ENCODE data around the gene CDON.

The CDON gene

GRCh38 chr11:126059238-126059781 is 3.4 kb downstream of the CDON start:
- H3K4me3 ChIP-seq (replicated peaks; ENCODE audit: low read depth, low read length): no peak overlapping the region
- H3K27me3 ChIP-seq (replicated peaks; ENCODE audit: control insufficient read depth, insufficient read depth, low read length): no peaks in the 10 kb centered on the region; the same call in none of the 2 replicates
- no peaks in the 10 kb centered on the region for H3K36me3 ChIP-seq (ENCODE audit: control insufficient read depth, insufficient read depth, low read length)
- no peak for DNase-seq (ENCODE audit: extremely low read depth, insufficient read length)
- TF ChIP-seq, protein P1, sequence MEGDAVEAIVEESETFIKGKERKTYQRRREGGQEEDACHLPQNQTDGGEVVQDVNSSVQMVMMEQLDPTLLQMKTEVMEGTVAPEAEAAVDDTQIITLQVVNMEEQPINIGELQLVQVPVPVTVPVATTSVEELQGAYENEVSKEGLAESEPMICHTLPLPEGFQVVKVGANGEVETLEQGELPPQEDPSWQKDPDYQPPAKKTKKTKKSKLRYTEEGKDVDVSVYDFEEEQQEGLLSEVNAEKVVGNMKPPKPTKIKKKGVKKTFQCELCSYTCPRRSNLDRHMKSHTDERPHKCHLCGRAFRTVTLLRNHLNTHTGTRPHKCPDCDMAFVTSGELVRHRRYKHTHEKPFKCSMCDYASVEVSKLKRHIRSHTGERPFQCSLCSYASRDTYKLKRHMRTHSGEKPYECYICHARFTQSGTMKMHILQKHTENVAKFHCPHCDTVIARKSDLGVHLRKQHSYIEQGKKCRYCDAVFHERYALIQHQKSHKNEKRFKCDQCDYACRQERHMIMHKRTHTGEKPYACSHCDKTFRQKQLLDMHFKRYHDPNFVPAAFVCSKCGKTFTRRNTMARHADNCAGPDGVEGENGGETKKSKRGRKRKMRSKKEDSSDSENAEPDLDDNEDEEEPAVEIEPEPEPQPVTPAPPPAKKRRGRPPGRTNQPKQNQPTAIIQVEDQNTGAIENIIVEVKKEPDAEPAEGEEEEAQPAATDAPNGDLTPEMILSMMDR (IDR thresholded peaks at IDR 0.05; ENCODE audit: insufficient read depth, low read length, poor library complexity, severe bottlenecking): no peak

GRCh38 chr11:126058105-126058874 is 4.4 kb downstream of the CDON start:
- H3K4me3 ChIP-seq (replicated peaks; ENCODE audit: low read depth, low read length): no peak overlapping the region

DNA sequence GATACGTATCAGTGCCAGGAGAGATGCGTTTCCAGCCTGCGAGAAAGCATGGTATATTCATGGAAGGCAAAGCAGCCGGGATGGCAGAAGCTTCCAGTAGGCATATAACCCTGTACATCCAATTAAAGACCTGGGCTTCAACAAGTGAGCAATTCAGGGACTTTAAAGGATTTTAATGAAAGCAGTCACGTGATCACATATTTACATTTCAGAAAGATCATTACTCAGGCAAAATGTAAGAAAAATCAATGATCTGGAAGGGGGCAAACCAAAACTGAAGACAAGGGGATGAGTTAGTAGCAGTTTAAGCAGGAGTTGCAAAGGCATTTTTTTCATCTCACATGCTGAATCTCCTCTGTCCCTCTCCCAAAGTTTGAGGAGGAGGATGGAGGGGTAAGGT is 7.8 kb downstream of the CDON start:
- TF ChIP-seq, protein P1 (IDR thresholded peaks at IDR 0.05; ENCODE audit: insufficient read depth, low read length, poor library complexity, severe bottlenecking): no peak
- DNase-seq (ENCODE audit: extremely low read depth, insufficient read length): no peak
- no peaks in the 10 kb centered on the region for H3K27me3 ChIP-seq (replicated peaks; ENCODE audit: control insufficient read depth, insufficient read depth, low read length)
- no peak overlapping the region for H3K4me3 ChIP-seq (replicated peaks; ENCODE audit: low read depth, low read length)
- H3K36me3 ChIP-seq (ENCODE audit: control insufficient read depth, insufficient read depth, low read length): no peaks in the 10 kb centered on the region

More at GRCh38 chr11:126058105-126058874, 4.4 kb downstream of the CDON start:
- H3K27me3 ChIP-seq (replicated peaks; ENCODE audit: control insufficient read depth, insufficient read depth, low read length): no peaks in the 10 kb centered on the region; the same call in none of the 2 replicates
- H3K36me3 ChIP-seq (ENCODE audit: control insufficient read depth, insufficient read depth, low read length): no peaks in the 10 kb centered on the region
- TF ChIP-seq, protein P1 (IDR thresholded peaks at IDR 0.05; ENCODE audit: insufficient read depth, low read length, poor library complexity, severe bottlenecking): no peak
- no peak for DNase-seq (ENCODE audit: extremely low read depth, insufficient read length)

- no peak overlapping the region for H3K4me3 ChIP-seq (replicated peaks; ENCODE audit: low read depth, low read length)
- H3K36me3 ChIP-seq (ENCODE audit: control insufficient read depth, insufficient read depth, low read length): no peaks in the 10 kb centered on the region
- TF ChIP-seq, protein P1 (IDR thresholded peaks at IDR 0.05; ENCODE audit: insufficient read depth, low read length, poor library complexity, severe bottlenecking): no peak
- DNase-seq (ENCODE audit: extremely low read depth, insufficient read length): no peak
- H3K27me3 ChIP-seq (replicated peaks; ENCODE audit: control insufficient read depth, insufficient read depth, low read length): no peaks in the 10 kb centered on the region
Measured at GRCh38 chr11:126054408-126054807, 8.3 kb downstream of the CDON start.

DNA sequence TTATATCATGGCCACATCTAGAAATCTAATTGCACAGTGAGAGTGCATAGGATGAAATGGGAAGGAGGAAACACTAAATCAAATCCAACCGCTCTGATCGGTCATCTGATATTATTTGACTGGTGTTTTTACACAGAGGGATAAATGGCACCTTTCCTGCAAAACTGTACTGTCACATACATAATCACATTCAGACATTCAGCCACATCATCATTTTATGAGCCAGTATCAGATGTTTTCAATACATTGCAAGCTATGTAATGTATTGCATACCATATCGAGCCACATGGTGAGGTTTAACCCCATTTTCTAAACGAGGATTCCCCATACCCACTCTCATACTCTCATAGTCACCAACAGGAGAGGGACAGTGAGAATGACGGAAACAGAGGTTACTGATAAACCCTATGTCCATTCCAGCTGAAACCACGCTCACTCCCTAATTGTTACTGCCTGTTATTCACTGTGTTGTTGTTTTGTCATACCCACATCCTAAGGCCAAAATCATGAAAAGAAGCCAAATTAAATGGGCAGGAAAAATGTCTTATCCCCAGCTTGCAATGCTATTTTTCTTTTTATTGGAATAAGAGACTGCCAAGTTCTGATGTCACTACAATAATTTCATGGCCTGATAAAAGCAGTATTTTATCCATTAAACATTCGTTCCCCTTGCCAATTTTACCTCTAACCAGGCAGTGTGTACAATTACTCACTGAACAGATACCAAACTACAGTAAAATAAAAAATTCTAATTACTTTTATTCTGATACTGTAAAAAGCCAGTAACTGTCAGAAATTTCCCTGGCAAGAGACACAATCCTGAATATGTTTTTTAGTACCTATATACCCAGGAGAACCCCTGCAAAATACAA is 9.0 kb downstream of the CDON start:
- DNase-seq (ENCODE audit: extremely low read depth, insufficient read length): no peak
- TF ChIP-seq, protein P1 (IDR thresholded peaks at IDR 0.05; ENCODE audit: insufficient read depth, low read length, poor library complexity, severe bottlenecking): no peak
- H3K4me3 ChIP-seq (replicated peaks; ENCODE audit: low read depth, low read length): no peak overlapping the region
- H3K27me3 ChIP-seq (replicated peaks; ENCODE audit: control insufficient read depth, insufficient read depth, low read length): no peaks in the 10 kb centered on the region
- H3K36me3 ChIP-seq (ENCODE audit: control insufficient read depth, insufficient read depth, low read length): no peaks in the 10 kb centered on the region

All from GM06990 (cell line).